Type B pancreatic cell (in vitro differentiated cells): Measurements from ENCODE around the gene CTNNBIP1. TPM values are rescaled to one million over a fixed set of nuclear protein-coding genes. Genes with fewer than 3 reads are reported as not detected.

ENCODE experiments used
- DNase-seq: peaks from one replicate; pipeline ENCODE4 v3.0.0; 2021; ENCODE audit warnings: mixed read lengths; ENCODE audit not compliant: unreplicated experiment; ENCODE audit errors: extremely low spot score
- H3K27ac Mint-ChIP-seq: 2 replicates; pipeline ENCODE4 v1.8.0; 2021; ENCODE audit warnings: mild to moderate bottlenecking, mixed read lengths
- H3K27me3 Mint-ChIP-seq: 2 replicates; pipeline ENCODE4 v1.8.0; 2021; ENCODE audit warnings: mixed read lengths
- H3K36me3 Mint-ChIP-seq: 2 replicates; pipeline ENCODE4 v1.8.0; 2021; ENCODE audit warnings: mixed read lengths
- H3K4me1 Mint-ChIP-seq: one replicate; pipeline ENCODE4 v1.8.0; 2021; ENCODE audit warnings: mixed read lengths; ENCODE audit not compliant: unreplicated experiment
- H3K4me3 Mint-ChIP-seq: 2 replicates; pipeline ENCODE4 v1.8.0; 2021; ENCODE audit warnings: mild to moderate bottlenecking, mixed read lengths
- H3K9me3 Mint-ChIP-seq: 2 replicates; pipeline ENCODE4 v1.8.0; 2021; ENCODE audit warnings: mixed read lengths
- total RNA-seq: library from RNA; stranded (reverse); gene quantifications from 2 replicates; pipeline ENCODE4 v1.2.1, GENCODE V29; 2021; ENCODE audit warnings: low replicate concordance
- TF ChIP-seq, protein P1 (sequence below): fragments of 200-600 bp; sonication (generic); conservative IDR thresholded peaks from 2 replicates; pipeline ENCODE4 v1.5.0; 2021; ENCODE audit warnings: antibody characterized with exemption, mild to moderate bottlenecking

CTNNBIP1 gene
- total RNA-seq, 1 donor from 2014 or later = 54.1 TPM

DNA sequence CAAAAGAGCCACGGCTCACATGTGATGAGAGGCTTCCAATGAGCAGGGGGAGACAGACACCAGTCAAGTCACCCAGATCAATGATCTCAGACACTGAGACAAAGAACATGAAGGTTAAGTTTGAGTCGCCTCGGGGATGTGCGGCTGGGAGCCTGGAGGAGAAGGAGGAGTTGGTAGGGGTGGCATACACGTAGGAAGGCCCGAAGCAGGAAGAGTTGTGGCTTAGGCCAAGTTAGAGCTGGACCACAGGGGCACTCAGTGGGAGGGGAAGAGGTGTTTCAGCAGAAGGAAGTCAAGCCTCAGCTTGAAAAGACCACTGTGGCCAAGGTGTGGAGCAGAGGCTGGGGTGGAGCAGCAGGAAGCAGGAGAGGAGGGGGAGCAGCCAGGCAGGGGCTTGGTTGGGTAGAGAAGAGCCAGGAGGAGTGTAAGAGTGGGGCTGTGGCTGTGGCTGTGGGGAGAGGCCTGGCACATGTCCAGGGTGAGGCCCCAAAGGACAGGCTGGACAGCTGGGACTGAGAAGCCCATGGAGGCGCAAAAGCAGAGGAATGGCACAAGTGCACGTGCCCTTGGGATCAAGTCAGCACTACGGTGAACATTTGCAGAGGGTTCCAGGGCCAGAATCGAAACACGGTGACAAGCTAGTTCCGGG, 27.6 kb downstream of the CTNNBIP1 start:
- Mint-ChIP-seq H3K4me1 (peaks cover 19% of the 10 kb centered on the region), H3K27me3 (no peaks in the 10 kb centered on the region), H3K27ac (peak overlapping the region; percentile 29), H3K4me3 (no peak overlapping the region), H3K9me3 (no peaks in the 10 kb centered on the region), H3K36me3 (peaks cover 3% of the 10 kb centered on the region)
- TF ChIP-seq, protein P1, sequence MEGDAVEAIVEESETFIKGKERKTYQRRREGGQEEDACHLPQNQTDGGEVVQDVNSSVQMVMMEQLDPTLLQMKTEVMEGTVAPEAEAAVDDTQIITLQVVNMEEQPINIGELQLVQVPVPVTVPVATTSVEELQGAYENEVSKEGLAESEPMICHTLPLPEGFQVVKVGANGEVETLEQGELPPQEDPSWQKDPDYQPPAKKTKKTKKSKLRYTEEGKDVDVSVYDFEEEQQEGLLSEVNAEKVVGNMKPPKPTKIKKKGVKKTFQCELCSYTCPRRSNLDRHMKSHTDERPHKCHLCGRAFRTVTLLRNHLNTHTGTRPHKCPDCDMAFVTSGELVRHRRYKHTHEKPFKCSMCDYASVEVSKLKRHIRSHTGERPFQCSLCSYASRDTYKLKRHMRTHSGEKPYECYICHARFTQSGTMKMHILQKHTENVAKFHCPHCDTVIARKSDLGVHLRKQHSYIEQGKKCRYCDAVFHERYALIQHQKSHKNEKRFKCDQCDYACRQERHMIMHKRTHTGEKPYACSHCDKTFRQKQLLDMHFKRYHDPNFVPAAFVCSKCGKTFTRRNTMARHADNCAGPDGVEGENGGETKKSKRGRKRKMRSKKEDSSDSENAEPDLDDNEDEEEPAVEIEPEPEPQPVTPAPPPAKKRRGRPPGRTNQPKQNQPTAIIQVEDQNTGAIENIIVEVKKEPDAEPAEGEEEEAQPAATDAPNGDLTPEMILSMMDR = no peak
- DNase-seq = no peak

DNA sequence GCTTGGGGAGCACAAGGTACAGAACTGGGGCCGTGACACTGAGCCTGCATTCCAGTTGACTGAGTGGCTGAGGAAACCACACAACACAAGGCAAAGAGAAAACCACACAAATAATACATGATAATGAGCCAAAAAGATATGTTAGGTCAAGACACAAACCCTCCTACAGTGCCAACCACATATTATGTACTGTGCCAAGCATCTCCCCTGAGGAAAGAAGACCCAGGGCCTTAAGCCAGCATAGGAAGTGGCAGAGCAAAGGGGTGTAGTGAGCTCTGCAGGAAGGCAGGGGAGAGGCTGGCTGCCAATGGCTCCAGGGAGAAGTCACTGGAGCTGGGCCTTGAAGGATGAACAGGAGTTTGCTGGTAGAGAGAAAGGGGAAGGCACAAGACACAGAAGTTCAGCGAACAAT, 28.2 kb downstream of the CTNNBIP1 start:
- Mint-ChIP-seq H3K27me3 (no peaks in the 10 kb centered on the region), H3K9me3 (no peaks in the 10 kb centered on the region), H3K36me3 (peaks cover 3% of the 10 kb centered on the region), H3K4me3 (no peak overlapping the region), H3K27ac (peak overlapping the region; percentile 29), H3K4me1 (peaks cover 19% of the 10 kb centered on the region)
- DNase-seq = no peak
- TF ChIP-seq, protein P1 = no peak

DNA sequence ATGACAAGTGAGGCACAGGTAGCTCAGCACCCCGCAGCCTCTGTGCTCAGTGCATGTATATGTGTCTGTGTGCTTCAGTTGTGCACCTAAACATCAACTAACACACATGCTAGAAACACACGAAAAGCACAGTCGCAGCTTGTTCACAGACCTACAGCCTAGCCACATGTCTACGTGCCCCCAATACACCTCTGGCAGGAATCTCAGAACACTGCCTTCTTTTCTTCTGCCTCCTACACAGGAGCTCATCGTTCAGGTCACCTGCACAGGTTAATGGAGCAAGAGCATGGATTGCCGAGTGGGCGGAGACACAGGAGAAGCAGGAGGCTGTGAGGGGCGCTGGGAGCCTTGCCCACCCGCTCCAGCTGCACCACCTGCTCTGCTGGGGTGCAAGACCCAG, 31.7 kb downstream of the CTNNBIP1 start:
- H3K27ac Mint-ChIP-seq = no peak overlapping the region
- no peaks in the 10 kb centered on the region for H3K36me3 Mint-ChIP-seq
- no peak overlapping the region for H3K4me3 Mint-ChIP-seq
- peaks cover 24% of the 10 kb centered on the region for H3K4me1 Mint-ChIP-seq
- H3K9me3 Mint-ChIP-seq = no peaks in the 10 kb centered on the region
- TF ChIP-seq, protein P1 = no peak
- DNase-seq = no peak
- no peaks in the 10 kb centered on the region for H3K27me3 Mint-ChIP-seq

DNA sequence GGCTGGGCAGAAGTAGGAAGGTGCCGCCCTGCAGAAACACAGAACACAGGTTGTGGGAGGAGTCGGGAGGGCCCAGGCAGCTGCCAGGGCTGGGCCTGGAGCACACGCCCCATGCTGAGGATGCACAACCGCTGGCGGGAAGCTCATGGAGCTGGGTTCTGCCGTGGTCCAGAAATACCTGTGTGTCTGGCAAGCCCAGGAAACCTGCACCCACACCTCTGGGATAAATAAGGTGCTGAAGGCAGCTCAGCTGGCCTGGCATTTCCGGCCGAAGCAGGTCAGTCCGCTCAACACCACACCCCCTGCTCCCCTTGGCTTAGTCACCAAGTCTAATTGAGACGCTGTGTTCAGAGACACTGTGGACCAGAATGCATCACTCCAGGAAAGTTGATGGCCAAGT, 32.1 kb downstream of the CTNNBIP1 start:
- no peaks in the 10 kb centered on the region for H3K36me3 Mint-ChIP-seq
- no peak for DNase-seq
- TF ChIP-seq, protein P1 = no peak
- no peaks in the 10 kb centered on the region for H3K27me3 Mint-ChIP-seq
- no peak overlapping the region for H3K27ac Mint-ChIP-seq
- no peak overlapping the region for H3K4me3 Mint-ChIP-seq
- H3K9me3 Mint-ChIP-seq = no peaks in the 10 kb centered on the region
- peaks cover 24% of the 10 kb centered on the region for H3K4me1 Mint-ChIP-seq

DNA sequence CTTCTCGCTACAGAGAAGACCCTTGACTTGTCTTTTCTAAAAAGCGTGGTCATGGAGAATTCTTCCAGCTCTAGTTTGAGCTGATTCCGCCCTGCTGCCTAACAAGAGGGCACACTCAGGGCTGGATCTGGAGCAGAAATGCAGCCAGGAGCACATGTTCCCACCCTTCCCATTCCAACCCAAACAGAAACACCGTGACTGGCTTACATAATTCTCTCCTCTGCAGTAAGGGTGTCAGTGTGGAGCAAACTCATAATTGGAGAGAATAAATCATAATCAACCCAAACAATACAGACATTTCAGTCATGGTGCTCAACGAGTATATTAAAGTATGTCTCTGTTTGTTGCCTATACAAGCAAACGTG, 34.5 kb downstream of the CTNNBIP1 start:
- Mint-ChIP-seq H3K36me3 (no peaks in the 10 kb centered on the region), H3K4me1 (peaks cover 16% of the 10 kb centered on the region), H3K27me3 (no peaks in the 10 kb centered on the region), H3K27ac (peak overlapping the region; percentile 41), H3K9me3 (no peaks in the 10 kb centered on the region), H3K4me3 (peak overlapping the region; percentile 73)
- DNase-seq = no peak
- TF ChIP-seq, protein P1 = no peak
